ENCODE data around the gene CD22.
"Not testable (repeated sequence)": the region's sequence is repeated elsewhere in the genome, so short reads cannot be mapped to it uniquely, and the experiment has no call there.

CD22 gene

DNA sequence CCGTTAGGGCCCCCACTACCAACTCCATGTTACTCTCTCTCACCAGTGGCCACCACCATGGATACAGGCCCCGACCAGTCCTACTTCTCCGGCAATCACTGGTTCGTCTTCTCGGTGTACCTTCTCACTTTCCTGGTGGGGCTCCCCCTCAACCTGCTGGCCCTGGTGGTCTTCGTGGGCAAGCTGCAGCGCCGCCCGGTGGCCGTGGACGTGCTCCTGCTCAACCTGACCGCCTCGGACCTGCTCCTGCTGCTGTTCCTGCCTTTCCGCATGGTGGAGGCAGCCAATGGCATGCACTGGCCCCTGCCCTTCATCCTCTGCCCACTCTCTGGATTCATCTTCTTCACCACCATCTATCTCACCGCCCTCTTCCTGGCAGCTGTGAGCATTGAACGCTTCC, 29.8 kb downstream of the CD22 start:
- not testable (repeated sequence) for H3K36me3 Mint-ChIP-seq, H3K9me3 Mint-ChIP-seq, H3K4me3 Mint-ChIP-seq, DNase-seq, H3K4me1 Mint-ChIP-seq, H3K27ac Mint-ChIP-seq
- H3K27me3 Mint-ChIP-seq = peaks cover 42% of the 10 kb centered on the region
- CTCF ChIA-PET = interaction anchor here (1.3 kb wide), 1 partner anchor 138 kb away, joined by 3 read pairs; no protein-coding TSS in a partner anchor

DNA sequence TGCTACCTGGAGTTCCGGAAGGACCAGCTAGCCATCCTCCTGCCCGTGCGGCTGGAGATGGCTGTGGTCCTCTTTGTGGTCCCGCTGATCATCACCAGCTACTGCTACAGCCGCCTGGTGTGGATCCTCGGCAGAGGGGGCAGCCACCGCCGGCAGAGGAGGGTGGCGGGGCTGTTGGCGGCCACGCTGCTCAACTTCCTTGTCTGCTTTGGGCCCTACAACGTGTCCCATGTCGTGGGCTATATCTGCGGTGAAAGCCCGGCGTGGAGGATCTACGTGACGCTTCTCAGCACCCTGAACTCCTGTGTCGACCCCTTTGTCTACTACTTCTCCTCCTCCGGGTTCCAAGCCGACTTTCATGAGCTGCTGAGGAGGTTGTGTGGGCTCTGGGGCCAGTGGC, 30.4 kb downstream of the CD22 start:
- CTCF ChIA-PET, H3K36me3 Mint-ChIP-seq, H3K27ac Mint-ChIP-seq, H3K4me1 Mint-ChIP-seq, H3K4me3 Mint-ChIP-seq, DNase-seq, H3K9me3 Mint-ChIP-seq: not testable (repeated sequence)
- H3K27me3 Mint-ChIP-seq = peaks cover 43% of the 10 kb centered on the region

DNA sequence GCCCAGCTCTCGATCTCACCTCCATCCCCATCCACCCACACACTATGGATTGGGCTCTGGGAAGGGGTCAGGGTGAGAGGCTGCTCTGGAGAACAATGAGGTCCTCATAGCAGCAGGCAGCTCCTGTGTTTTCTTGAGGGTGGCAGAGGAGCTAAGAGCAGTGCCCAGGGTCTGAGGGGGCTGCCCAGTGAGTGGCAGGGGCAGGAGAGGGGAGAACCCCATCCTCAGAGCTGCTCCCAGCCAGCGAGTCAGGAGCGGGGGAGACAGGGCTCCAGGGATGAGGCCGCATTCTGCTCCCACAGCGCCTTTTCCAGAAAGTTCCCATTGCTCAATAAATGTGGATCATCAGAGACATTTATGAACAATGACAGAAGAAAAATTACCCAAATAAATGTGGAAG, 31.1 kb downstream of the CD22 start:
- DNase-seq, H3K27ac Mint-ChIP-seq, CTCF ChIA-PET, H3K4me3 Mint-ChIP-seq, H3K9me3 Mint-ChIP-seq, H3K36me3 Mint-ChIP-seq, H3K4me1 Mint-ChIP-seq: not testable (repeated sequence)
- H3K27me3 Mint-ChIP-seq = peaks cover 40% of the 10 kb centered on the region

DNA sequence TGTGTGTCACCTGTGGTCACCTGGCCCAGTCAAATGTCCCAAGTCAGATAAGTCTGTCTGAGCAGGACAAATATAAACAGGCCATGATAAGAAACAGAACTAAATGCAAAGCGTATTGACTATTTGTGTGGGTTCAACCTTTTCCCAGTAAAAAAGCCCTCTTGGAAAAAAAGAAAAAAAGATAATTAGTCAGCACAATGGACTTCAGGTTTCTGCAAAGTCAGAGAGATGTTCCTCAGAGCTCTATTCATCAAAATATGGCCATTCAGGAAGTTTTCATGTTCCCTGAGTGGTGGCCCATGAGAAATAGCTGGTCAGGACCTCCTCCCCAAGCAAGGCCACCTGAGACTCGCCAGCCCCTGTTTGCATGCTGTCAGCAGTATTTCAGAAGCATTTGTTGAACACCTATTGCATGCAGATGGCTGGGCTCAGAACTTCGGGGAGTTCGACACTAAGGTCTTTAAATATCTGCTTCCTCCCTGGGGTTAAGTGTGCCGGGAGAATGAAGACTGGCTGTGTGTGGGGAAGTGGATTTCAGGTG, 32.0 kb downstream of the CD22 start:
- peaks cover 9% of the 10 kb centered on the region for H3K4me1 Mint-ChIP-seq
- H3K27ac Mint-ChIP-seq = no peak overlapping the region
- H3K9me3 Mint-ChIP-seq = no peaks in the 10 kb centered on the region
- no peak for DNase-seq
- no peak overlapping the region for H3K4me3 Mint-ChIP-seq
- CTCF ChIA-PET = interaction anchor here (1.4 to 1.8 kb wide), 2 partner anchors 8 to 16 kb away, joined by 3 to 10 read pairs; no protein-coding TSS in a partner anchor
- no peaks in the 10 kb centered on the region for H3K36me3 Mint-ChIP-seq
- peaks cover 35% of the 10 kb centered on the region for H3K27me3 Mint-ChIP-seq

DNA sequence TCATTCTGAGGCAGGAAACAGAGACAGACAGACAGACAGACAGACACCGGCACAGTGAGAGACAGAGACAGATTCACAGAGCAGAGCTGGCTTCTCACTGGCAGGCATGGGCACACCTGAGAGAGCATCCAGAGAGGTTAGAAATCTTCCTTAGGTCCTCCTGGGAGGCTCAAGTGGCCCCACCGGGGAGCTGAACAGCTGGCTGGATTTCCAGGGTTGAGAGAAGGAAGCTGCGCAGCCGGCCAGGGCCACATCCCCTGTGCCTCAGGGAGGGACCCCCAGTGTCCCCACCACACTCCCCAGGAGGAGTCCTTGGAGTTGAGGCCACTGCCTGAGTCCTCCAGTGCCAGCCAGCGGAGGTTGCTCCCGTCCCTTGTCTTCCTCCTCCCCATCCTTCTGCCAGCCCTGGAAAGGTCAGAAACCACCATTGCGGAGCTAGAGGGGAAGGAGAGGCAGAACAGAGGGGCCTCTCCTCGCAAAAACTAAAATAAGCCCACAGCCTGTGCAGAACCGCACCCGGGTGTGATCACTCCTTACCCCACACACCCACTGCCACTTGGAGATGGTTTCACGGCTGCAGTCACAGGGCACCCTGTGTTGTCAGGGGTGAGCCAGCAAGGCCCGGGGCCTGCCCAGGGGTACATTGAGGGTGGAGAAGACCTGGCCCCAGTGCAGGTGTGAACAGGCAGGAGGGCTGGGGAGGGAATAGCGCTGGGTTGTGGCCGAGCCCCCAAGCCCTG, 33.4 kb downstream of the CD22 start:
- Mint-ChIP-seq H3K4me1 (peaks cover 9% of the 10 kb centered on the region), H3K36me3 (no peaks in the 10 kb centered on the region), H3K27me3 (peaks cover 36% of the 10 kb centered on the region), H3K27ac (no peak overlapping the region), H3K4me3 (no peak overlapping the region), H3K9me3 (no peaks in the 10 kb centered on the region)
- no peak for DNase-seq
- CTCF ChIA-PET = interaction anchor here (1.0 to 1.8 kb wide), 3 partner anchors 9 to 100 kb away, joined by 3 to 10 read pairs (median 3); no protein-coding TSS in a partner anchor

DNA sequence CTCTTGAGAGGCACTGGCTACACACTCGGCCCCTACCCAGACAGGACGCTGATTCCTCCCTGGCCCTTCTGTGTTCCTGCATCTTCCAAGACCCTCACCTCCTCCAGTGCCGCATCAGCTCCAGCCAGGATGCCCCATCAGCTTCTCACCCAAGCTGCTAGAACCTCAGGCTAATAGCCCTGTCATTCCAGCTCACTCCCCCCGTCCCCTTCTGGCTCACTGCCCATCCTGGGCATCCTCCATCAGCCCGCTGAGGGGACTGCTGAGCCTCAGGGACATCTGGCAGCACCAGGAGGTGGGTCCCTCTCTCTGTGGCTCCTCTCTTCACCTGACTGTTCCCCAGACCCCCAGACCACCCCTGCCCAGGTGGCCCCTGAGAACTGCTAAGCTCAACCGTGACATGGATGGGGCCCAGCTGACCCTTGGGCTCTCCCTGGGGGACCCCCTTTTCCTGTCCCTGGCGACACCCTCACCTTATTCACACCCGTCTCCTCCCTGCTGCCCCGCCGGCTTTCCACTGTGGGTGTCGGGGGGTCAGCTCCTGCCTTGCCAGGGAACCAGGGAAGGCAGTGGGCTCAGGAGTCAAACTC, 34.1 kb downstream of the CD22 start:
- H3K27me3 Mint-ChIP-seq = peaks cover 41% of the 10 kb centered on the region

DNA sequence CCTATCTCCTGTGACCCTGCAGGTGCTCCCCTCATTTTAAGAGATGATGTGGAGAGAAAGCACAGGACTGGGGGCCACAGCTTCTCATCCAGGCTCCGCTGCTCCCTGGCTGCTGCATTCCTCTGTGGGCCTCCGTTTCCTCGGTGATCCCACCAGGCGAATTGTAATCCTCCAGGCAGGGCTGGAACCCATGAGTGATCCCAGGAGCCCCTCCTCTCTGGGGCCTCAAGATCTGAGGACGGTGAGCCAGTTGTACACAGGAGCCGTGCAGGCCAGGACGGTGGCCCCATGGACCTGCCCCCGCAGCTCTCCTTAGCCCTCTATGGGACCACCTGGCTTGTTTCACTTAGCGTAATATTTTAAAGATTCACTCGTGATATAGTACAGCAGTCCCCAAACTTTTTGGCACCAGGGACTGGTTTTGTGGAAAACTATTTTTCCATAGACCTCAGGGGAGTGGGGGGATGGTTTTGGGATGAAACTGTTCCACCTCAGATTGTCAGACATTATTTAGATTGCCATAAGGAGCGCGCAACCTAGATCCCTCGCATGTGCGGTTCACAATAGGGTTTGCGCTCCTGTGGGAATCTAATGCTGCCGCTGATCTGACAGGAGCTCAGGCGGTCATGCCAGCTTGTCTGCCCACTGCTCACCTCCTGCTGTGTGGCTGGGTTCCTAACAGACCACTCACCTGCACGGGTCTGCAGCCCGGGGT, 34.9 kb downstream of the CD22 start:
- Mint-ChIP-seq H3K27ac (no peak overlapping the region), H3K4me3 (no peak overlapping the region), H3K9me3 (no peaks in the 10 kb centered on the region), H3K27me3 (peaks cover 49% of the 10 kb centered on the region), H3K36me3 (no peaks in the 10 kb centered on the region), H3K4me1 (no peaks in the 10 kb centered on the region)
- DNase-seq = no peak
- CTCF ChIA-PET = interaction anchor here (1.3 kb wide), 1 partner anchor 11 kb away, joined by 5 read pairs; no protein-coding TSS in a partner anchor

More for the DNA sequence above, 34.1 kb downstream of the CD22 start:
- Mint-ChIP-seq H3K27ac (no peak overlapping the region), H3K36me3 (no peaks in the 10 kb centered on the region), H3K4me3 (no peak overlapping the region), H3K9me3 (no peaks in the 10 kb centered on the region), H3K4me1 (peaks cover 4% of the 10 kb centered on the region)
- CTCF ChIA-PET = interaction anchor here (1.0 to 1.8 kb wide), 2 partner anchors 10 to 99 kb away, joined by 3 to 10 read pairs; no protein-coding TSS in a partner anchor
- DNase-seq = no peak

DNA sequence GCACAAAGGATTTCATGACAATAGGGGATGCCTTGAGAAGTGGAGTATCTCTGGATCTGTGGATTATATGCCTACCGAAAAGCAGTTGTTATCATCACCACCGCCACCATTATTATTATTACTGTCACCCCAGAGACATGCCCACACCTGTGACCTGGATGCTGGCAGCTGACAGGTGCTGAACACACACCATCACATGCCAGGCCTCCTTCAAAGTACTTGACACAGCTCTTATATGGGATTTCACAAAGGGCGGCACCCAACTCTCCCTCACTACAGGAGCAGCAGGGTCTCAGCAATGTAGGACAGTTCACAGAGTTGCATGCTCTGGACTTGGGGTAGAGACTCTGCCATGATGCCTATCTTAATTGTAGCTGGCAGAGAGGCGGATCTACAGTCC, 36.3 kb downstream of the CD22 start:
- Mint-ChIP-seq H3K9me3 (no peaks in the 10 kb centered on the region), H3K27ac (no peak overlapping the region), H3K27me3 (peaks cover 50% of the 10 kb centered on the region), H3K4me3 (no peak overlapping the region), H3K4me1 (no peaks in the 10 kb centered on the region), H3K36me3 (no peaks in the 10 kb centered on the region)
- no peak for DNase-seq
- CTCF ChIA-PET = interaction anchor here (0.8 to 1.5 kb wide), 3 partner anchors 13 to 130 kb away, joined by 3 to 4 read pairs (median 3); no protein-coding TSS in a partner anchor

DNA sequence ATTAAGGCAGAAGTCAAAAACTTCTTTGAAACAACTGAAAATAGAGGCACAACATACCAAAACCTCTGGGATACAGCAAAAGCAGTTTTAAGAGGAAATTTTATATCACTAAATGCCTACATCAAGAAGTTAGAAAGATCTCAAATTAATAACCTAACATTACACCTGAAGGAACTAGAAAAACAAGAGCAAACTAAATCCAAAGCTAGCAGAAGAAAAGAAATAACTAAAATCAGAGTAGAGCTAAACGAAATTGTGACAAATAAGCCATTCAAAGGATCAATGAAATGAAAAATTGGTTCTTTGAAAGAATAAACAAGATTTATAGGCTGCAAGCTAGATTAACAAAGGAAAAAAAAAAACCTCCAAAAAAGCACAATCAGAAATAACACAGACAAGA, 39.4 kb downstream of the CD22 start:
- no peak for DNase-seq
- Mint-ChIP-seq H3K27ac (no peak overlapping the region), H3K9me3 (no peaks in the 10 kb centered on the region), H3K4me3 (no peak overlapping the region), H3K27me3 (peaks cover 30% of the 10 kb centered on the region), H3K36me3 (no peaks in the 10 kb centered on the region), H3K4me1 (no peaks in the 10 kb centered on the region)
- CTCF ChIA-PET = no interaction called here

DNA sequence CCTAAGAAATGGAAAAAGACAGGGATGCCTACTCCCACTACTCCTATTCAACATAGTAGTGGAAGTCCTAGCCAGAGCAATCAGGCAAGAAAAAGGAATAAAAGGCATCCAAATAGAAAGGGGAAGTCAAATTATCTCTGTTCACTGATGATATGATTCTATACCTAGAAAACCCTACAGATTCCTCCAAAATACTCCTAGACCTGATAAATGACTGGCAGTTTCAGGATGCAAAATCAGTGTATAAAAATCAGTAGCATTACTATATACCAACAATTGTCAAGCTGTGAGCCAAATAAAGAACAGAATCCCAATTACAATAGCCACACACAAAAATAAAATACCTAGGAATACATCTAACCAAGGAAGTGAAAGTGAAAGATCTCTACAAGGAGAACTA, 40.5 kb downstream of the CD22 start:
- Mint-ChIP-seq H3K27ac (no peak overlapping the region), H3K36me3 (no peaks in the 10 kb centered on the region), H3K4me1 (no peaks in the 10 kb centered on the region), H3K4me3 (no peak overlapping the region), H3K27me3 (peaks cover 36% of the 10 kb centered on the region), H3K9me3 (no peaks in the 10 kb centered on the region)
- CTCF ChIA-PET = no interaction called here
- no peak for DNase-seq

DNA sequence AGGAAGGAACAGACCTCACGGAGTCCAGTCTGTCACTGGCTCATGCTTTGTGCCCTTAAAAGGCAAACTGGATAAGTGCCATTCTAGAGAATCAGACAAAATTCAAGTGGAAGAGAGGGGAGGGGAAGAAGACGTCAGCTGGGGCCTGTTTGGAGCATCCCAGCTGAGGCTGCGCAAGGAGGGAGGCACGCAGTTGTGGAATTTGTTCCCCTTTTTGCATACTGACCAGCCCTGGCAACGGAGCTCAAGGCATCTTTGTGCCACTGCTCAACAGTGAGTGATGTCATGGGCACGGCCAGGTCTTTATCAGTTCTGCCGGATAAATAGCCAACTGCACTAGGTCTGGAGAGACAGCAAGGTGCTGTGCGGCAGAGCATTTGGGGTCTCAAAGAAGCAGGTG, 41.7 kb downstream of the CD22 start, which contains the start of gene GPR42:
GPR42 (plus strand) TSS at position 347 of the 400 bp plus-strand sequence. CDS start 292 bp downstream, outside the sequence.
- Mint-ChIP-seq H3K4me3 (no peak within 1 kb of the TSS), H3K27me3 (peaks cover 48% of the 10 kb centered on the region), H3K9me3 (no peaks in the 10 kb centered on the region), H3K4me1 (no peaks in the 10 kb centered on the region), H3K36me3 (no peaks in the 10 kb centered on the region), H3K27ac (no peak within 1 kb of the TSS)
- DNase-seq = no peak
- CTCF ChIA-PET = no interaction called here

DNA sequence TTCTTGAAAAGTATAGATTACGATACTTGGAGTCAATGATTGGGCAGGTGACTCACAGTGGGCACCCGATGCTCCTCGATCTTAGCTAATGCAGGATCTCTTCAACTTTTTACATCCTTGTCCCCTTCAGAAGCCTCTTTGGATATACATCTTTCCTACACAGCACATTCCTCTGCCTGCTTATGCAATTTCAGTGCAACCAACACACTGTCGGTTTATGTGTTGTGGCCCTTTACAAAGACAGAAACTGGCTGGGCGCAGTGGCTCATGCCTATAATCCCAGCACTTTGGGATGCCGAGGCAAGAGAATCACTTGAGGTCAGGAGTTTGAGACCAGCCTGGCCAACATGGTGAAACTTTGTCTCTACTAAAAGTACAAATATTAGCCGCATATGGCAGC, 44.5 kb downstream of the CD22 start:
- Mint-ChIP-seq H3K4me3 (no peak overlapping the region), H3K27ac (no peak overlapping the region)
- CTCF ChIA-PET = no interaction called here

DNA sequence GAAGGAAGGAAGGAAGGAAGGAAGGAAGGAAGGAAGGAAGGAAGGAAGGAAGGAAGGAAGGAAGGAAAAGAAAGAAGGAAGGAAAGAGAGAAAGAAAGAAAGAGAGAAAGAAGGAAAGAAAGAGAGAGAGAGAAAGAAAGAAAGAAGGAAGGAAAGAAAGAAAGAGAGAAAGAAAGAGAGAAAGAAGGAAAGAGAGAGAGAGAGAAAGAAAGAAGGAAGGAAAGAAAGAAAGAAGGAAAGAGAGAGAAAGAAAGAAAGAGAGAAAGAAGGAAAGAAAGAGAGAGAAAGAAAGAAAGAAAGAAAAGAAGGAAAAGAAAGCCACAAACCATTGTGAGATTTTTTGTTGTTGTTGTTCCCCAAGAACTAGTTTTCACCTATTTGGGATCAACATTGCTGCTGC, 45.0 kb downstream of the CD22 start:
- H3K4me3 Mint-ChIP-seq, H3K27ac Mint-ChIP-seq, H3K9me3 Mint-ChIP-seq, CTCF ChIA-PET, H3K4me1 Mint-ChIP-seq, H3K36me3 Mint-ChIP-seq, DNase-seq: not testable (repeated sequence)
- H3K27me3 Mint-ChIP-seq = peaks cover 42% of the 10 kb centered on the region

More for the DNA sequence above, 44.5 kb downstream of the CD22 start:
- DNase-seq = no peak
- Mint-ChIP-seq H3K36me3 (no peaks in the 10 kb centered on the region), H3K4me1 (no peaks in the 10 kb centered on the region), H3K9me3 (no peaks in the 10 kb centered on the region), H3K27me3 (peaks cover 46% of the 10 kb centered on the region)

Measured in activated naive CD4-positive, alpha-beta T cell treated with anti-CD3 and anti-CD28 coated beads, Interleukin-2, amount 10 ng/mL, durations not matched to agents 7 days and 5 days (primary cell).